GM19025 (cell line): ENCODE data around the gene GFPT1.
A peak's percentile ranks its signal among the peaks of the same experiment; 100 is the strongest.

ENCODE experiments used
- ATAC-seq: cut with Tn5 transposase; IDR thresholded peaks from one replicate; pipeline ENCODE4 v1.9.1; 2021; ENCODE audit warnings: mild to moderate bottlenecking, low read depth, moderate library complexity; ENCODE audit not compliant: unreplicated experiment

The GFPT1 gene

DNA sequence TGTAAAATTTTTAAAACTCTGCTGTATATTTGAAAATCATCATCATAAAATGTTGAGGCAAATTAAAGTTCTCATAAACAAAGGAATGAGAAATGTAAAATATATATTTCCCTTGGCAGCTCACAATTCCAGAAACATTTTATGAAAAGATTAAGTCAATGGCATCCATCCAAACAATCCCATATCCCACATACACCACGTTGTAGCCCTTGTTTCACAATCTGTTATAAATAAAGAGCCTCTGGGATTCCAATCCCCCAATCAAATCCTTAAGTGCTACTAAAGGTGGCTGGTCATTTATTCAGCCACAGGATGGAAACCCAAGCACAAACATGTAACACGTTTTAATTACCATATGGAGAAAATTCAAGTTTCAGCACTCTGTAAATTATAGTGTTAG lies 51.7 kb downstream of the GFPT1 start:
- ATAC-seq, result no peak

DNA sequence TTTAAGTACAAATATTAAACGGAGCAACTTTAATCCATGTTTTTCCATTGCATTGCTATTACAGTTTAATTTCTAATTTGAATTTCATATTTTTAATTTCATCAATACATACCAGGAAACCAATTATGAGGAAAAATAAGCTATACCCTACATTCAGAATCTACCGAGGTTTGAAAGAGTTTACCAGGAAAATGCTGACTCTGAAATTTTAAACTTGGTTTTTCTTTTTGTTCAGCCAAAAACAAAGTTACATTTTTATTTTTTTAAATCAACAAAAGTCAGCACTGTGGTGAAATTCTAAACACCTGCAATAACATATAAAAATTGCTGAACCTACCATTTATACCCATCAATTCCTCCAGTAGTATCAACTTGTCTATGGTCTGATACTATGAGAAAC lies 53.7 kb downstream of the GFPT1 start:
- no peak for ATAC-seq

DNA sequence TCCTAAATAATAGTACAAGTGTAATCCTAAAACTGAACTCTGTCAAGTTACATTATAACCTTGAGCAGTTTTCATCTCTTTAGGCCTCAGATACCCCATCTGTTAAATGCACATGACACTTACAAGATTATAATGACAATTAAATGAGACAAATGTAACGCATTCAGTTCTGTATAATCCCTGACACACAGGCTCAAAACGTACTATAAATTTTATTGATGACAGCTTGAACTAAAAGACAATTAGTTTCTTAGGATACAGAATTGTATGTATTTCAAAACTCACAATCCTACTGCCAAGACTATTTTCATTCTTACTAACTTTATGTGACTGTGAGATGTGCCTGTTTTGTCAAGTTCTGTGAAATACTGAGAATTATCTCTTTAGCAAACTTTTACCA lies 56.2 kb downstream of the GFPT1 start:
- no peak for ATAC-seq

DNA sequence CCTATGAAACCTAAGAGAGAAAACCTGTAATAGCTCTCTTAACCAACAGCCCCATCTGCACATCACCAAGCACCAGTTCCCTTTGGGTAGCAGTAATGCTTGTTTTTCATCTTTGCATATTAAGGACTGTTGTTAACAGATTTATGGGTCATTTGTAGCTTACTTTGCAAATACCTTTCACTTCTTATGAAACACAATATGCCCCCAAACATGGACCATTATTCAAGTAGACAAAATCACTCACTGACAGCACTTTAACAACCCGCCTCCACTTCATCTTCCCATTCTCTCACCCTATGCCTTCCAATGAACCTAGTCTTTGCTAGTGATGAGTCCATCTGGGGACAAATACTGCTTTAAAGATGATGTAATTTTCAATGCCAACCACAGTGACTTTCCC lies 64.4 kb downstream of the GFPT1 start:
- ATAC-seq, result no peak

DNA sequence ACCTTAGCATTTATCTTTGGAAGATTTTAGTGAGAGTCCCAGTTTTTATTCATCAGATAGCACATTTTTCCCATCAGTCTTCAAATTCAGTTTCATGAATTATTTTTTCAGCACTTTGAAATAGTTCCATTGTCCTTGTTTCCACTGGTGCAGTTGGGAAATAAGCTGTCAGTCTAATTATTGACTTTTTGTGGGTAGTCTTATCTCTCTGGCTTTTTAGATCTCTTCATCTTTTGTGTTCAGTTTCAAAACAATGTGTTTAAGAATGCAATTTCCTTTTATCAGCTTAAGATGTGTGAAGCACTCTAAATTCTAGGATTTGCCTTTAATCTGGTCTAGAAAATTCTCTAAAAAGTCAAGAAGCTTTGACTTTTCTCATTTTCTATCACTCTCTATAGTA lies 70.5 kb downstream of the GFPT1 start:
- no peak for ATAC-seq

DNA sequence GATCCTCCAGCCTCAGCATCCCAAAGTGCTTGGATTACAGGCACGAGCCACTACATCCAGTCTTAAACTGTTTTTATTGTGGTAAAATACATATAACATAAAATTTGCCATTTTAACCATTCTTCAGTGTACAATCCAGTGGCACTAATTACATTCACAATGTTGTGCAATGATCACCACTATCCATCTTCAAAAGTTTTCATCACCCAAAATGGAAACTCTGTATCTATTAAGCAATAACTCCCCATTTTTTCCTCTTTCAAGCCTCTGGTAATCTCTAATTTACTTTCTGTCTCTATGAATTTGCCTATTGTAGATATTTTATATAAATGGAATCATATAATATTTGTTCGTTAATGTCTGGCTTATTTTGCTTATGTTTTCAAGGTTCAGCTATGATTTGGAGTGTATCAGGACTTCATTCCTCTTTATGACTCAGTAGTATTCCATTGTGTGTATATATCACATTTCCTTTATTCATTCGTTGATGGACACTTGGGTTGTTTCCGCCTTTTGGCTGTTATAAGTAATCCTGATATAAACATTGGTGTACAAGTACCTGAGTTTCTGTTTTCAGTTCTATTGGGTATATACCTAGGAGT lies 71.8 kb downstream of the GFPT1 start:
- ATAC-seq, result no peak

DNA sequence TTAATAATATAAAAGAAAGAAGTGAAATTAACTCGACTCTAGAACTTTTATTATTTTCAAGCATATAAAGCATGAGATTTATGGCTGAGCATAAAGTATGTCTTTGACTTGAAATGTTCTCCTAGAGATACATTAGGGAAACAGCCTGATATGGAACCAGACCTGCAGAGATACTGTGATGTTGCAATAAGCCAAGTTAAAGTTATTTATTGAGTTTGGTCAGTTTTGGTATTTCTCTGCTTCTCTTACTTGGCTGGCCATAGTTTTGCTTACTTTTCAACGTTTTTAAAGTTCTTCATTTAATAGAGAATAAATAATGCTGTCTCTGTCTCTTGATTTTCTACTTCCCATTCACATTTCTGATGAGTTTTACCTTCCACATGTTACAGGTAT lies 76.0 kb downstream of the GFPT1 start:
- ATAC-seq, result no peak

DNA sequence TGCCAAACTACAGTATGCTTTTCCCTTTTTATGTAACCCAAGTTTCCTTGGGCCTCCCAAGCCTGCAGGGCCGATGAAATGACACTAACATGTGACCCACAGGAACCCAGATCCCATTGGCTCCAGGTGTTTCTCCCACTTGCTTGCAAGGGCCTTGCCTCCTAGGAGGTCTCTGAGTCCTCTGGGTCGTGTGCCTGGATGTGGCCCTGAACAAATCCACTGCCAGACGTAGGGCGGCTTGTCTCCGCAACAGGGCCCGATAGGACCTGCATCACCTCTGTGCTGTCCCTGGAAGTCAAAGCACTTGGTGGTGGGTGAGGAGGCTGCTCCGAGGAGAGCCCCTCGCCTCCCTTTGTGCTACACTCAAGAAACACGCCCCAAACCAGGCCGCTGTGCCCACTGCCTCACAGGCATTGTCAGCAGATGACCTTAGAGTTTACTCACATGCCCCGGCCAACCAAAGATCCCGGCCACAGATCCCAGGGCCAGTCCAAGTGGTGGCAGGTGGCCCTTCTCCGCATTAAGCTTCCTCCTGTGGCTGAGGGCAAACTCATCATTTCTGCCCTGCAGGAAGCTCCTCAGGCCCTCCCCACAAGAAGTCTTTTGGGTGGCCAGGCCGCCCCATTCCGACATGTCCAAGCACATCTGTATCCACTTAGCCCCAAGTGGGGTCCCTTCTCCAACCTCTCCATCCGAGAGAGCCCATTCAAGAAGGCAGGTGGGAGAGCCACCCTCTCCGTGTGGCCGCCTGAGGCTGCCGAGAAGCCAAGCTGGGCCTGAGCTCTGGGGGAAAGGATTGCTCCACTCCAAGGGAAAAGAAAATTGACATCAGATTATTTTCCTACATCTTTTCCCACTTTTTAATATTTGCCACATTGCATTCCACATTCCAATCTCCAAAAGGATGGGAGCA lies 76.7 kb downstream of the GFPT1 start:
- no peak for ATAC-seq

DNA sequence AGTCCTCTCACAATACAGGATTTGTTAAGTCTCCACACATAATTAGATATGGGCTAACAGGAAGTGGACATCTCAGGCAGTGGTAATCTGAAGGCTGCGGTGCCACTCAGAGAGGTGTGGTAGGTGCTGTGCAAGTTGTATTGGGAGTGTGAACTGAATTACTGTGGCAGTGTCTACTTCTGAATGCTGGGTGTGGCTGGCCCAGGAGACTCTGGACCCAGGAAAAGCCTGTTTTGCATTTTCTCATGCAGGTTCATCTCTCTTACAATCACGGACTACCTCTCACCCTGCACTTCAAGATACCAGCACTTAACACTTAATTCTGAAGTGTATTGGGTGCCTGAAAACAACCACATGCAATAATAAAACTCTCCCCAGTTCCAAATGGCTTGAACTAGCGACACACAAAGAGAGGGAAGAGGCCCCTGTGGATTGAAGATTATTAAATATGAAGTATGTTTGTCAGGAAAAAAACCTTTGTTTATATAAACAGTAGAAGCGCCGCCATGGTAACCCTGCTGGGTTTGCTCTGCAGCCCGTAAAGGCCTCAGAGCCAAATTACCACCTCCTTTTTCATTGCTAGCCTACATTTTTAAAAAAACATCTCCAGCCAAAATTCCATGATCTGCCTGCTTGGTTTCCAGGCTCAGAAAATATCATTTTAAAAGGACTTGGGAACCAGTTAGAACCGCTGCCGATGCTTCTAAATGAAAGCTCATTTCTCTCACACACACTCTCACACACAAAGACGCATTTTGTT lies 77.5 kb downstream of the GFPT1 start:
- ATAC-seq, result no peak

DNA sequence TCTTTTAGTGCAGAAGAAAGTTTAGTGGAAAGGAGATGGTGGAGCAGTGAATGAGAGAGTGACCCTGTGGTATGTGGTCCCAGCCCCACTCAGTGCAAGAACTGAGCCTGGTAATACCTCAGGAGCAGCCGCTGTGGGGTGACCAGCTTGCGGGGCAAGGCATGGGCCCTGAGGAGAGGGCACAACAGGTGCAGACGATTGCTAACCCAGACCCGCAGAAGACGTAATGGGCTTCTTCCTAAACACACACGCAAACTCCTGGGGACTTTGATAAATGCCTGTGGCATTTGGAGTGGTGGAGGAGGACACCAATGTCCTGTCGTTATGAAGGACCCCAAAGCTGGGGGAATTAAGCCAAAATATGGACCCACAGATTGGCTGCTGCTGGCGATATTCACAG lies 78.7 kb downstream of the GFPT1 start:
- no peak for ATAC-seq

DNA sequence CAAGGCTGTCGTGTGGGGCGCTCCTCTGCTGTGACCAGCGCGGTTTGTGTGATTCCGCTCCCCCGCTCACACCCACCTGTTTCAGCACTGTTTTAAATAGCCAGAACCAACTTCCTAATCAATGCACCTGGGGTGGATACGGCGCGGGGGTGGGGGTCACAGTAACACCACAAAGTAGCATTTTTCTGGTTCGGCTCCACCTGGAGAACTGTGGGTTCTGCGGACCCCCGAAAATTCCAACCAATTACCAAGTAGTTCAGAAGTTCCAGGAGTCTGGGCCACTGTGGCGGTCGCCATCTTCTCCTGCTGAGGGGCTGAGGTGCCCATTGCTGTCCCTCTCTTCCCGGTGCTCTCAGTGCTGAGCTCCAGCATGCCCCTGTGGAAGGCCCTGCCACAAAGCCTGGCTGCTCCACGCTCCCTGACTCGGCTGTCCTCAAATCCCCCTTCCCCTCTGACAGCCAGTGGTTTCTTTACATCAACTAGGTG lies 79.4 kb downstream of the GFPT1 start:
- ATAC-seq, result no peak

DNA sequence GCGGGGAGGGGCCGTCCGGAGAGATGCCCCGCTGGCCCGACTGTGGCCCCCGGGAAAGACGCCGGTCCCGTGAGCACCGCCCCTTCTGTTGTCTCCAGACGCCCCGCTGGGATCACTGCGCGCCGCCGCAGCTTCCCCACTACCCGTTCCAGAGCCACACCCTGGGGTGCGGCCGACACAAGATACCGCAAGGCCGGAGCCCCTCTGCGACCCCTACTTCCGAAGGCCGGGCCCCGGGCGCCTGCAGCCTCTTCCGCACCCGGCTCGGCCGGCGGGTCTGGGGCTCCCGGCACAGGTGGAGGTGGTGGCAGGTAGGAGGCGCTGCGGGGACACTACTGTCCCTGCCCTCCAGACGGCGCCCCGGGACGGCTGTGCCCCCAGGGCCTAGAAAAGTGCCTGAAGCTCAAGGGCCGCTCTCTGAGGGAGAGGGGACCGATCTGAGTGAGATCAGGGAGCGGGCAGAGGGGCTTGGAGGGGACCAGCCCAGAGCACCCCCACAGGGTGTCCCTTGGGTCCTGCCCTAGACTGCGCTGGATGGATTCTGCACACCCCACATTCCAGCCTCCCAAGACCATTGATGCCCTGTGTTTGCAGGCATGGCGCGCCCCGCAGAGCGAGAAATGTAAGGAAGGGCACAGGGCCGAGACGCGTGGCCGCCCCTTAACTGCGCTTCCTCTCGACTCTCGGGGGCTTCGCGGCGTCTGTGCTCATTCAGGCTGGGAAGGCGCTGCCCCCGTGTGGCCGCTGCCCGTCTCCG lies 80.0 kb downstream of the GFPT1 start:
- ATAC-seq, result peak; percentile 79

DNA sequence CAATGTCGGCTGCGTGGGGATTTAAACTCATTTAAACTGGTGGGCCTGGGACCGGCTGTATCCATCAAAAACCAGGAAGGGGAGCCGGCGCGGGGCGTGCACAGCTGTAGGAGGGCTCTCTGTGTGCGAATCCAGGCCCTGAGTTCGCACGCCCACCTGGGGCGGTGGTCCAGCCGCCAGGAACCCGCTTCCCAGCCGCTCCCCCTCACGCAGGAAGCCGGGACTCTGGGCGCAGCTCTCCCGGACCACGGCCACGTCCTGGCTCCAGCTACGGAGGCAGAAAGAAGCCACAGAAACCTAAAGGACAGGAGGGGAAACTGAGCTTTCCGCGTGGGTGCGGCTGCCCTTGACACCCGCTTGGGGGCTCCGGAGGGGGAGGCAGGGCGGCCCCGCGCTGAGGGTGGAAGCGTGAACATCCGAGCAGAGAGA lies 80.6 kb downstream of the GFPT1 start:
- ATAC-seq, result no peak

DNA sequence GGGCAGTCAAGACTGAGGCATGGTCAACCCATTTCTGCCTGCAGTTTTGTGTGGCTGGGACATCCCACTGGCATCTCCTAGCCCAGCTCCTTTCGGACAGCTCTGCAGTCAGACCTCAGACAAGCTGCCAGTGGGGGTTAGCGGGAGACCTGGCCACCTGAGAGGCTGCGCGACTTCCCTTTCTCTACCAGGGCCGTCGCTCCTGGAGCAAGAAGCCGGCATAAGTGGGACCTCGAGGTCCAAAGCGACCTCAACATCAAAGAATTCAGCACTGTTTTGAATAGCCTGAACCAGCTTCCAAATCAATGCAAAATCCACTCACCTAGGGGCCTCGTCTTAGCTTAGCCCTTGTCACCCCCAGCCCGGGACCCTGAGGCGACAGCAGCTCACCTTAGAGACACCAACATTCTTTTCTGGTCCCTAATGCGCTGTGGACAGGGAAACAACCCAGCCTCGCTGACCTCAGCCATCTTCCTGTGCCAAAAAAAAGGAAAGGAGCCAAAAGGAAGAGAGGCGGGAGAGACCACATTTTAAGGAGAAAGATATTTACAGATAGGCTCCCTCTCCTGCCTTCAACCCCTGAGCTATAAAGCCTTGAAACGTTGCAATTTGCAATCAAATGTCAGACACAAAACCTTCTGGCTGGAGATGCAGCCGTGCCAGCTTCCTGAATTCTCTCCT lies 81.2 kb downstream of the GFPT1 start:
- no peak for ATAC-seq

DNA sequence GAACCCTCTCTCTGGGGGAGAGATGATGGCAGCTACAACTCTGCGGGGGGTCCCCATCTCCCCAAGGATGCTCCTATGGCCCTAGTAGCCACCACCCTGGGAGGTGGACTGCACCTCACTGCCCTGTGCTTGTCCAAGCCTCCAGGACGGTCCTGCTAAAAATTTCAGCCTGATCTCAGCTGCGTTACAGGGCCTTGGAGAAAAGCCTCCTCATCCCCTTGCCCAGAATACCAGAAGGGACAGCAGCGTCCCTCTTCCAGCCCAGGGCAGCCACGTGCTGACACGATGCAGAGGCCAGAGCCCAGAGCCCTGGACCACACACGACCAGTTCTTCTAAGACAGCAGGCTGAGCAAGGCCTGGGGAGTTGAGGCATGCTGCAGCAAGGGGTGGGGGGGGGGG lies 81.9 kb downstream of the GFPT1 start:
- ATAC-seq, result no peak

DNA sequence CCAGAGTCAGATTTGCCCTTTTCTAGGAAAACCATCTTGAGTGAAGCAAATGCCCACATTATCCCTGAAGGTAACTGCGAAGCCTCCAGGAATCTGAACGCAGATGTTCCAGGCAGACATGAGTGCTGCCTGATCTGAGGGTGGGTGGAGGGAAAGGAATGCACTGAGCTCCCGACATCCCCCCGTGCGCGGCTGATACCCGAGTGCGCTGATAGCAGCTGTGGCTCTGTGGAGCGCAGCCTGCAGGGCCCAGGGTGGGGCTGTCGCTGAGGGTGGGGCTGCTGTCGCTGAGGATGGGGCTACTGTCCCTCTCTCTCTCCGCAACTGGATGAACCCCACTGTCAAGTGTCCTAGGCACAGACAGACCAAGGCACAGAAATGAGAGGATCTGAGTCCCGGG lies 82.4 kb downstream of the GFPT1 start:
- ATAC-seq, result no peak

DNA sequence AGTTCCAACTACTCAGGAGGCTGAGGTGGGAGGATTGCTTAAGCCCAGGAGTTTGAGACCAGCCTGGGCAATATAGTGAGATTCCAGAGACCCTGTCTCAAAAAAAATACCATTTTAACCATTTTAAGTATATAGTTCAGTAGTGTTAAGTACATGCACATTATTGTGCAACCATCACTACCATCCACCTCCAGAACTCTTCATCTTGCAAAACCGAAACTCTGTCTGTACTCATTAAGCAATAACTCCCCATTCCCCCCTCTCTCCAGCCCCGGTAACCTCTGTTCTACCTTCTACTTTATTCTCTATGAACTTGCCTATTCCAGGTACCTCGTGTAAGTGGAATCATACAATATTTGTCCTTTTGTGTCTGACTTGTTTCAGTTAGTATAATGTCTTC lies 86.4 kb downstream of the GFPT1 start:
- no peak for ATAC-seq

DNA sequence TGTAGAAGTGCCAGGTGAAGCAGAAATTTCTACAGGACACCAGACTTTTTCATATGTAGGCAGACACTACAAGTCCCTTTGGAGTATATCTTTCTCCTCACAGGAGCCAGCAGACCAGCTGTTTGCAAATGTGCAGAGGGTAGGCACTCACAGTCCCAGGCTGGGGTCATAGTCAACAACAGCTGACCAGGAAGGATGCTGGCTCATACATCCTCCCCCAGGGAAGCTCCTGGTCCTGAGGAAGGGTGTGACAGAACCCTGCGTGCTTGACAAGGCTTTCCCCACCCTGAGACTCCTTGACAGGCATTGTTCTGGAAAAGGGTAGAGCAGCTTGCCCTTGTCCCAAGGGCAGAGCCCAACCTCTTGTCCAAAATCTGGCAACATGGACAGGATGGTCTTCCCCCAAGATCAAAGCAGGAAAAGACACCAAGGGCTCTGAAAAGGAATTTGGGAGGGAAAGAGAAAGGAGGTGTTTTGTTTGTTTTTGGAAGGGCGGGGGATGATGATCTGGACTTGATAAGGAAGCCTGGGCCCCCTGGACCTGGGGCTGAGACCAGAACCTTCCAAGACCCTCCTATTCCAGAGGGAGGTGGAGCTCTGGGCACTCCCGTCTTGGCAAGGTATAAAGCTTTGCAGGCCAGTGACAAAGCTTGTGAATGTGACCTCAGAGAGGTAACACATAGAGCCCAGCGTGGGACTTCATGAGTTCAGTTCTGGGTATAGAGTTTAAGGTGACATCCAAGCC lies 87.1 kb downstream of the GFPT1 start:
- no peak for ATAC-seq

DNA sequence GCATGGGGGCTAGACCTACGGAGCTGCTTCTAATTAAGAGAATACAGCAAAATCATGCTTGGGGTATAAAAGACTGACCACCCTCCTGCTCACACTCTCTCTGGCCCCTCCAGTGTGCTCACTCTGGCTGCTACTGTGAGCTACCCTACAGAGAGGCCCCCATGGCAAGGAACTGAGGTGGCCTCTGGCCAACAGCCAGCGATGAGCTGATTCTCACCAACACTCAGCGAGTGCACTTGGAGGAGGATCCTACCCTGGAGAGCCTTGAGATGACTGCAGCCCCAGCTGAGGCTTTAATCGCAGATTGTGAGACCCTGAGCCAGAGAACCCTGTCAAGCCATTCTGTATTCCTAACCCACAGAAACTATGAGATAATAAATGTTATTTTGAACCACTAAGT lies 88.2 kb downstream of the GFPT1 start:
- ATAC-seq, result no peak
